T follicular helper cell (primary cell): Measurements from ENCODE around the gene PPP5C.
"Not testable (repeated sequence)": the region's sequence is repeated elsewhere in the genome, so short reads cannot be mapped to it uniquely, and the experiment has no call there.

Experiments
- DNase-seq: peaks from one replicate; pipeline ENCODE4 v3.0.0-alpha.2; 2020; ENCODE audit warnings: low read depth

PPP5C gene

GRCh38 chr19:46366620-46367292, 19.9 kb downstream of the PPP5C start:
- no peak for DNase-seq

DNA sequence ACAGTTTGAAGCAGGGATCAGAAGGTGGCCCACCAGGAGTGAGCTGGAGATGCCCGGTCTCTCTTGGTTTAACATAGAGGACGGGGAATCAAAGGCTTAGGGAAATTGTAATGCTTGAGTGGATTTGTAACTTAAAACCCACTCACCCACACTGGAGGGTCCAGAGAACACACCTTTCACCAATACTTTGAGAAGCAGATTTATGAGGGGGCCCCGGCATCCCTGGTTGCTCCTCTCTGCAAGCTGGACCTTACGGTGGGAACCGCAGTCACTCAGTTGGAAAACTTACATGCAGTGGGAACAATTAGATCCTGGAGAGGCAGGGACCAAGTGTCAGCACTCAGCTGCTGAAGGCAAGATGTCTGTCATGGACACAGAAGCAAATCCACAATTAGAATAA, 20.5 kb downstream of the PPP5C start:
- DNase-seq: no peak

- no peak for DNase-seq
Observed at GRCh38 chr19:46368116-46368515, 21.2 kb downstream of the PPP5C start.

DNA sequence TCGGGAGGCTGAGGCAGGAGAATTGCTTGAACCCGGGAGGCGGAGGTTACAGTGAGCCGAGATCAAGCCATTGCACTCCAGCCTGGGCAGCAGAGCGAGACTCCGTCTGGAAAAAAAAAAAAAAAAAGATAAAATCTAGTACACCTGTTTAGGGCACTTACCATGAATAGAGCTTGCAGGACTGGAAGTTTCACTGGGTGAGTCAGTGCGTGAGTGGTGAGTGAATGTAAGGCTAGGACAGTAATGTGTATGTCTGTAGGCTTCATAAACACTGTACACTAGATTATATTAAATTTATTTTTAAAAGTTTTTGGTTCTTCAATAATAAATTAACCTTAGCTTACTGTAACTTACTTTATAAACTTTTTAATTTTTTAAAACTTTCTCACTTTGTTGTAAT, 22.9 kb downstream of the PPP5C start:
- DNase-seq: no peak

DNA sequence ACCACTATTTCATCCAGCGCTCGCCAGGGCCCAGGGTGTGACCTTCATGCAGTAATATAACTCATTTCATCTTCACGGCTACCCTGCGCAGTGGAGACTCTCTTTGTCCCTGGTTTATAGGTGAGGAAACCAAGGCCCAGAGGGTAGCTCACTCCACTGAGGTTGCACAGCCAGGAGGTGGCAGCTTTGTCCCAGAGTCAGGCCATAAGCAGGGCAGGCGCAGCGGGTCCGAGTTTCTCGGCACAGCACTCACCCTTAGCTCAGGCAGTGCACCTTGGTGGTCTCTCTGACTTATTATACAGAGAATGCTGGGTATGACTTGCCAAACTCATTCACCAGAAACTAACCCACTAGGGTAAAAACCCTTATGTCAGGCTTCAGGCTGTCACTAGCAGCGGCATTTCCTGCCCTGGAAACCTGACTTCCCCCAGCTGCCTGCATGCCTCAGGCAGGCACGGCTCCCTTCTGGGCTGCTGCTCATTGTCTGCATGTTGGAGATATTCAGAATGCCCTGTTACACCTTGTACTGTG, 24.5 kb downstream of the PPP5C start:
- DNase-seq: no peak

- DNase-seq: no peak
Observed at GRCh38 chr19:46372901-46373490, 26.1 kb downstream of the PPP5C start.

GRCh38 chr19:46373491-46374359, 26.8 kb downstream of the PPP5C start:
- no peak for DNase-seq

GRCh38 chr19:46374536-46375475, 27.9 kb downstream of the PPP5C start:
- no peak for DNase-seq

- not testable (repeated sequence) for DNase-seq
Observed at GRCh38 chr19:46375476-46376067, 28.7 kb downstream of the PPP5C start.

DNA sequence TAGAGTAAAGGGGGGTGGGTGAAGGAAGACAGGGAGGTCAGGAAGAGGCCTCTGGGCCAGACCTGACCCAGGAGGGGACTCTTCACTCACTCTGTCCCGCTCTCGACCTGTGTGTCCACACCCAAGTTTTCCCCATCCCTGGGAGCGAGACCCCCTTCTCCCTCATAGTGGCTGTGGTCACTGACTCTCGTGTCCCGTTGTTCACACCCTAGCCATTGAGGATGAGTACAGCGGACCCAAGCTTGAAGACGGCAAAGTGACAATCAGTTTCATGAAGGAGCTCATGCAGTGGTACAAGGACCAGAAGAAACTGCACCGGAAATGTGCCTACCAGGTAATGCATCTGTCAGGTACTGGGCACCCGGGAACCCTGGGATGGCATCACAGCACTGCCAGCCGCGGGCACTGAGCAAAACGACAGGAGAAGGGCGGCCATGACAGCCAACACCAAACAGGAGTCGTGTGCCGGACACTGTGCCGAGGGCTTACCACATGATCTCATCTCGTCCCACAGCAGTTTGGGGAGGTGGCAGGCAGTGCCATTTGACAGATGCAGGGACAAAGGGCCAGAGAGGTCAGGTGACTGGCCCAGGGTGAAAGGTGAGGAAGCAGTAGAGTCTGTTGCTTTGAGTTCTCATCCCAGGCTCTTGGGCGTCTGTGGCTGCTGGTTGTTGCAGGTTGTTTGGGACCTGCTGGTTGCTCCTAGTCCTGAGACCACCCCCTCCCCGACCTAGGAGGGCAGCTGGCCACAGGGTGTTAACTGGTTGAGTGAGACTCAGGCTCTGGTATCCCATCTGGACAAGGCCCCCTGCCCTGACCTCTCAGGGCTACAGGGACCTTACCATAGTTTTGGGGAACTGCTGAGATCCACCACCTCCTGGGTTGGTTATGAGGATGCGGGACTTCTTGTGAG, 29.6 kb downstream of the PPP5C start:
- DNase-seq: no peak

GRCh38 chr19:46378268-46378667, 31.4 kb downstream of the PPP5C start:
- no peak for DNase-seq

DNA sequence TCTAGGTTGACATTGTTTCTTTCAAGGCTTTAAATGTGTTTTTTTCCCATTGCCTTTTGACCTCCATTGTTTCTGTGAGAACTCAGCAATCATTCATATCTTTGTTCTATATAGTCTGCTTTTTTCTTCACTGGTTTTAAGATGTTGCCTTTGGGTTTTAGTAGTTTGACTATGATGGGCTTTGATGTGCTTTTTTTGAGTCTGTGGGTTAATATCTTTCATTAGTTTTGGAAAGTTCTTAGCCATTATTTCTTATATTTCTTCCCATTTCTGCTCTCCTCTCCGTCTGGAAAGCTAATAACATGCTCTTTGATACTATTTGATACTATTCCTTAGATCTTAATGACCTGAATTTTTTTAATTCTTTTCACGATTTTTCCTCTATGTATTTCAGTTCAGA, 33.8 kb downstream of the PPP5C start:
- no peak for DNase-seq

DNA sequence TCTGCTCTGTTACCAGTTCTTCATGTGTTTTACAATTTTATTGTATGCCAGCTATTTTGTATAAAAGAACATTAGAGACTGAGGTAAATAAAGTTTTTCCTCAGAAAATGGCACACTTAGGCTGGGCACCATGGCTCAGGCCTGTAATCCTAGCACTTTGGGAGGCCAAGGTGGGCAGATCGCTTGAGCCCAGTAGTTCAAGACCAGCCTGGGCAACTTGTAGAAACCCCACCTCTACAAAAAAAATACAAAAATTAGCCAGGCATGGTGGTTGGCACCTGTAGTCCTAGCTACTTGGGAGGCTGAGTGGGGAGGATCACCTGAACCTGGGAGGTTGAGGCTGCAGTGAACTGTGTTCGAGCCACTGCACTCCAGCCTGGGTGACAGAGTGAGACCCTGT, 34.5 kb downstream of the PPP5C start:
- DNase-seq: no peak

DNA sequence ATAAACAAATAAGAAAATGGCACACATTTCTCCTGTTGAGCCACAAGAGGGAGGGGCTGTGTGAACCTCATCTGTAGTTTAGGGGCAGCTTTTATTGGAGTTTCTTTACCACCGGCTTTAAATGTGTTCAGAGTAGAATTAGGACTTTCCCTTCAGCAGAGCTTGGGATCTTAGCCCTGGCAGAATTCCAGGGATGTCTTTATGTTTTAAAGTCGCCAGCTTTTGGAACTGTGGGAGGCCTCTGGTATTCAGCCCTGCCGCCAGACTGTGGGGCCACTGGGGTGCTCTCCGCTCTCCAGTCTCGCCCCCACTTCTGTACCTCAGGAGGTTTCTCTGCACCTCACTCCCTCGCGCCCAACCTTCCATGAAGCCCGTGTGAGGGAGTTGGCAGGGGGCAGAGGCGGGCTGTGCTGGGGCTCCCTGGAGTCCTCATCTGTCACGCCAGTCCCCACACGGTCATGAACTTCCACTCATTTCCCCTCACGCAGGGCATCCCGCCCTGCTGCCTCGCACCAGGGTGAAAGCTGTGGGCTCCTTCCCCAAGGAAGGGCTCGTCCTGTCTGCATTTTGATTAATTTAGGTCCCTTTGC, 35.0 kb downstream of the PPP5C start:
- DNase-seq: no peak

DNA sequence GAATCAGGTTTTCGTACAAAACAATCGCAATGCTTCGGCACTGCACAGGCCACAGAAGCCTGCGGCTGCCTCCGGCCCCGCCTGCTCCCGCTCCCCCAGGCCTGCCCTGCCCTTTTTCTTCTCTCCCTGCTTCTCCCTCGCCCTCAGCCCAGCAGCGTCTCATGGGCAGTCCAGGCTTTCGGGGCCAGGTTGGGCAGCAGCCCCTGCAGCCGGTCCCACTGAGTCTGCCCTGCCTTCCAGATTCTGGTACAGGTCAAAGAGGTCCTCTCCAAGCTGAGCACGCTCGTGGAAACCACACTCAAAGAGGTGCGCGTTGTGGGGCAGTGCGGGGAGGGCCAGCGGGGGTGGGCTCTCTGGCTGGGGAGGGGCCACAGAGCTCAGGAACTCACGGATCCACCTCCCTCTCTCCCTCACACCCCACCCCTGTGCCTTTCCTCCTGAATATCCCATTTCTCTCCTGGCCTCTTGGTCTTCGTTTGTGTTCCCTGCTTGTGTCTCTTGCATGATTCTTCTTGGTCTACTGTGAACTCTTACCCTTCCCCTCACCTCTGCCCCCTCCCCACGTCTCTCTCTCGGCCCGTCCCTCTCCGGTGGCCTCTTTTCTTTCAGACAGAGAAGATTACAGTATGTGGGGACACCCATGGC, 36.4 kb downstream of the PPP5C start:
- DNase-seq: no peak

DNA sequence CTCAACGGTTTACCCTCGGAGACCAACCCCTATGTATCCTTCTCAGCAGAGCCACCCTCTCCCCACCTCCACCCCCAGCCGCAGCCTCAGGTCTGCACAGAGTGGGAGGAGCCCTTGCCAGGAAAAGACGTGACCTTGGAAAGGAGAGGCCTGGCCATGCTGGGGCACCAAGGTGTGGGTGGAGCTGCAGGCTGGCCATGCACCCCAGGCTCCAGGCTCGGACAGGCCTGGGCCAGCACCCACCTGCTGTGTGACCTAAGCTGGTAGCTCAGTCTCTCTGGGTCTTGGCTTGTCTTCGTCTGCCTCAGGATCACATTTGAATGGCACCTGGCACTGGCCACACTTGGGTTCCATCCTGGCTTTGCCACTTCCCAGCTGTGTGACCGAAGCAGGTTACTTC, 37.0 kb downstream of the PPP5C start:
- DNase-seq: no peak

GRCh38 chr19:46384396-46384795, 37.5 kb downstream of the PPP5C start:
- DNase-seq: no peak

- no peak for DNase-seq
Observed at GRCh38 chr19:46385636-46386035, 38.7 kb downstream of the PPP5C start.

DNA sequence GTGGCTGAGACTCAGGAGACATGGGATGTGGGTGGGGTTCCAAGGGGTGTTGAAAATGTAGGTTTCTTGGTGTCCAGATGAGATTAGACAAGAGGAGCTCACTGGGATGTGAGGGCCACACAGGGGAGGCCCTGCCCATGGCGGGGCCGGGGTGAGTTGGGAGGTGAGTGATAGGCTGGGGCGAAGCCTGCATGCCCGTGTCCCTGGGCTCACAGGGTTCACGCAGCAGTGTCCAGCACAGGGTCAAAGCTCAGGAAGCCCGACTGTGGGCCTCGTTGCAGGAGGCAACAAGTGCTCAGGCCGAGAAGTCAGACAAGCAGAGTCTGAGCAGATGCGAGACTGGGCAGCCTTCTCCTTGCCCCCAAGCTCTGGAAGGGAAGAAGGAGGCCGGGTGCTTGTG, 39.3 kb downstream of the PPP5C start:
- DNase-seq: no peak
